GM12872 (cell line): Measurements from ENCODE around the gene ASS1.

Experiments used
- TF ChIP-seq, protein P1 (sequence below): IDR thresholded peaks from 3 replicates; pipeline ENCODE4 v1.5.1; 2011; ENCODE audit warnings: low read depth, mild to moderate bottlenecking, low read length, moderate library complexity; ENCODE audit not compliant: insufficient read depth

ASS1 gene

DNA sequence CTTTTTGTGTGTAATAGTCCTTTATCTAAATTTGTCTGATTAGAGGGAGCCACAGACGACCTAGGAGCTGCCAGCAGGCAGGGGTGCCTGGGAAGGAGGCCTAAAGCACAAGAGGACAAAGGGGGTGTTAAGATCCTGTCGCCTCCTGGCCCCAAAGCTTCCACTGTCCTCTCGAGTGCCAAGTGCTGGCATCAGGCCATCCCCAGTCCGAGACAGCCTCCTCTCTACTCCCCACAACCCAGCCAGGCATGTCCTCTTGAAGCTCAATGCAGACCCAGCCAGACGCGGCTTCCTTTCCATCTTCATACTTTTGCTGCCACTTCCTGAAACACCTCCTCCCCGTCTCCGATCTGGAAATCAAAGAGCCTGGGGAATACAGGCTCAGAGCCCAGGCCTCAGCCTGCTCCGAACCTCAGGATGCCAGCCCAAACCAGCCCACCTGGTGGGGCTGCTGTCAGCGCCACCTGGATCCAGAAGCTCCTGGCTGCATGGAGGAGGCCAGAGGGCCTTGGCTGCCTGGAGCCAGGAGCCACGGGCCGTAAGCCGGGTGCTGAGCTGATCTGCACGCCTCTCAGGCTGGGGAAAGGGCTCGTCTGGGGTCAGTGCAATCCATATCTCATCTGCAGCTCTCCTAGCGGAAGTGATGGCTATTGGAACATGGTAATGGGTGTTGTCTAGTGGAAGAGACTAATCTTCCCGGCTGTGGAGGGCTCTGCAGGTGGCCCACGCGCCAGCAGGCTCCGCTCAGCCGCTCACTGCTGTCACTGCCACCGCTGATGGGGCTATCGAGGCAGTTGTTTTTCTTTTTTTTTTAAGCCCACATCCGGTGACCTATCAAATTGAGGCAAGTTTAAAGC lies 74.4 kb downstream of the ASS1 start:
- TF ChIP-seq, protein P1, sequence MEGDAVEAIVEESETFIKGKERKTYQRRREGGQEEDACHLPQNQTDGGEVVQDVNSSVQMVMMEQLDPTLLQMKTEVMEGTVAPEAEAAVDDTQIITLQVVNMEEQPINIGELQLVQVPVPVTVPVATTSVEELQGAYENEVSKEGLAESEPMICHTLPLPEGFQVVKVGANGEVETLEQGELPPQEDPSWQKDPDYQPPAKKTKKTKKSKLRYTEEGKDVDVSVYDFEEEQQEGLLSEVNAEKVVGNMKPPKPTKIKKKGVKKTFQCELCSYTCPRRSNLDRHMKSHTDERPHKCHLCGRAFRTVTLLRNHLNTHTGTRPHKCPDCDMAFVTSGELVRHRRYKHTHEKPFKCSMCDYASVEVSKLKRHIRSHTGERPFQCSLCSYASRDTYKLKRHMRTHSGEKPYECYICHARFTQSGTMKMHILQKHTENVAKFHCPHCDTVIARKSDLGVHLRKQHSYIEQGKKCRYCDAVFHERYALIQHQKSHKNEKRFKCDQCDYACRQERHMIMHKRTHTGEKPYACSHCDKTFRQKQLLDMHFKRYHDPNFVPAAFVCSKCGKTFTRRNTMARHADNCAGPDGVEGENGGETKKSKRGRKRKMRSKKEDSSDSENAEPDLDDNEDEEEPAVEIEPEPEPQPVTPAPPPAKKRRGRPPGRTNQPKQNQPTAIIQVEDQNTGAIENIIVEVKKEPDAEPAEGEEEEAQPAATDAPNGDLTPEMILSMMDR: no peak

DNA sequence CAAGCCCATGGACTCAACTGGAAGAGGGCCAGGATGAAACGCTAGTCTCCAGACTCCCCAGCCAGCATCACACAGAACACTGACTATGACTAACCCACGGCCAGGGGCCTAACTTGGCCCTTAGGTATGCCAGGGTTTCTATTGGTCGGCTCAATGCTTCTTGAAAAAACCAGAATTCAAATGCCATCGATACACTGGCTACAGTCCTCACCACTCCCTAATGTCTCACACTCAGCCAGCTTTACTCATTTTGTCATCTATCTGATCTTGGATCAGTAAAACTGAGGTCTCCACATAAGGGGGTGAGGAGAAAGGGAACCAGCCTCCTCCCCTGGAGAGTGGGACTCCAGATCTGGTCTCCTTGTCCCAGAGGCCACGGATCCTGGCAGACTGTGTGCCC lies 75.2 kb downstream of the ASS1 start:
- TF ChIP-seq, protein P1: no peak

DNA sequence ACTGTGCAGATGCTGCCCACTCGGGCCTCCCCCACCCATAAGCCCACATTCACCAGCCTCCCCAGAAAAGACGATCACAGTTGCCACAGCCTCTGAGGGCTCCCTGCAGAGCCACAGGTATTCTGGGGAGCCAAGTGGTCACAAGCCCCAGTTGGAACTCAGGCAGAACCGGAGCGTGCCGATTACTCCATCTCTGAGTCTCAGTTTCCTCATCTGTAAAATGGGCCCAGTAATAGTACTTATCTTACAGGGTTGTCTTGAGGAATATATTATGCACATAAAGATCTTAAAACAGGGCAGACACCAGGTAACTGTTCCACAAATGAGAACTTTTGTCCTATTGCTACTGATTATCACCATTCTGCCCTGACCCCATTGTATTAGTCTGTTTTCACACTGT lies 77.0 kb downstream of the ASS1 start:
- TF ChIP-seq, protein P1: no peak

DNA sequence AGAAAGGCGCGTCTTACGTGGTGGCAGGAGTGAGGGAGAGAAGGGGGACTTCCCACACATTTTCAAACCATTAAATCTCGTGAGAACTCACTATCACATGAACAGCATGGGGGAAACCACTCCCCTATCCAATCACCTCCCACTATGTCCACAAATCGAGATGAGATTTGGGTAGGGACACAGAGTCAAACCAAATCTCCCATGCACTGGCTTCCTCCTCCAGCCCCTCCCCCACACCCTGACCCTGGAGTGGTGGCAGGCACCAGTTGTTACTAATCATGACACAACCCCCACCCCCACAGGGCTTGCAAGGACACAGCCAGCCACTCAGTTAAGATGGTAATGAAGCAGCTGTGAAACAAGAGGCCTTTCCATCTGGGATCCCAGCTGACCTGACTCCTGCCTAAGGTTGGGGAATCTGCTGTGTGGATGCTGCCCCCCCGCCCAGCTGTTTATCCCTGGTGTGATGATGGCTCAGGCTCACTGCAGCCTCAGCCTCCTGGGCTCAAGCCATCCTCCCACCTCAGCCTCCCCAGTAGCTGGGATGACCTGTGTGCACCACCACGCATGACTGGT lies 77.6 kb downstream of the ASS1 start:
- TF ChIP-seq, protein P1: no peak

DNA sequence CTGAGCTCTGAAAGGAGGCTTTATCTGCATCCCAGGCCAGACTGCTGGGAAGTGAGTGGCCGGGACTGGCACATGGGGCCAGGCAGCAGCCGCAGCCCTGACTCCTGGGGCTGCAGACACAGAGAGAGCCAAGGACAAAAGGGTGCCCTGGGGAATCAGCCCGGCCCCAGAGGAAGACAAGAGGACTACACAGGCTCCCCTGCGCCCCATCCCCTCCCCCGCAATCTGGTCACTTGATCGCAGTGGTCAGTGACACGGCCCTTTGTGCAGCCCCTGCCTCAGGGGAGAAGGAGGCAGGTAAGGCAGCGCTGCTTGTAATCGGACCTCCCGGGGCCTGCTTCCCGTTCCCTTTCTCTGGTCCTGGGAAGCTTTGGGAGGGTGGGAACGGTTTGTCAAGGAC lies 79.2 kb downstream of the ASS1 start:
- TF ChIP-seq, protein P1: no peak

DNA sequence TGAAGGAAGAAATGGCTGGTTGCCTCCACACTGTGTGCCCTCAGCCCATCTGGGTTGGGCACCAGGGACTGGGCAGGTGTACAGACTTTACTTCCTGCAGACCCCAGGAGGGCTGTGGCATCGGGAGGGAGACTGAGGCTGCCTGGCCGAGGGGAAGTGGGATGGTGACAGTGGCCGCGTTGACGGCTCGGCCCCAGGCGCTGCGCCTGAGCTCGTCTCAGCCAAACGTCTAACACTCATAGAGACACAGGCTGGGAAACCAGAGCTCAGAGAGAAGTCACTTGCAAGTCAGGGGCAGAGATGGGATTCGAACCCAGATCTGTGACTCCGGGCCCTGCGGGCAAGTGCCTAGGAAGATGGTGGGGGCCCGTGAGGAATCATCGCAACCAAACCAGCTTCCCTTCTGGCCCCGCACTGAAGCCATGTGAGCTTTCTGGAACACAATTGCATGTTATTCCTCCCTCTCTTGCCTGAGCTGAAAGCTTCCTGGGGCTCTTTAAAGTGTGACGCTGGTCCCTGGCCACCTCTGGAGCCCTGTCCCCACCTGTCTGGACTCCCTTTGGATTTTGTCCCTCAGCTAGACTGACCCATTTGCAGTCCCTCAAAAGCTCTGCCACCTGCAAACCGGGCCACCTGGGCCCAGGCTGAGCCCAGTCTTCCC lies 81.6 kb downstream of the ASS1 start:
- TF ChIP-seq, protein P1: no peak

DNA sequence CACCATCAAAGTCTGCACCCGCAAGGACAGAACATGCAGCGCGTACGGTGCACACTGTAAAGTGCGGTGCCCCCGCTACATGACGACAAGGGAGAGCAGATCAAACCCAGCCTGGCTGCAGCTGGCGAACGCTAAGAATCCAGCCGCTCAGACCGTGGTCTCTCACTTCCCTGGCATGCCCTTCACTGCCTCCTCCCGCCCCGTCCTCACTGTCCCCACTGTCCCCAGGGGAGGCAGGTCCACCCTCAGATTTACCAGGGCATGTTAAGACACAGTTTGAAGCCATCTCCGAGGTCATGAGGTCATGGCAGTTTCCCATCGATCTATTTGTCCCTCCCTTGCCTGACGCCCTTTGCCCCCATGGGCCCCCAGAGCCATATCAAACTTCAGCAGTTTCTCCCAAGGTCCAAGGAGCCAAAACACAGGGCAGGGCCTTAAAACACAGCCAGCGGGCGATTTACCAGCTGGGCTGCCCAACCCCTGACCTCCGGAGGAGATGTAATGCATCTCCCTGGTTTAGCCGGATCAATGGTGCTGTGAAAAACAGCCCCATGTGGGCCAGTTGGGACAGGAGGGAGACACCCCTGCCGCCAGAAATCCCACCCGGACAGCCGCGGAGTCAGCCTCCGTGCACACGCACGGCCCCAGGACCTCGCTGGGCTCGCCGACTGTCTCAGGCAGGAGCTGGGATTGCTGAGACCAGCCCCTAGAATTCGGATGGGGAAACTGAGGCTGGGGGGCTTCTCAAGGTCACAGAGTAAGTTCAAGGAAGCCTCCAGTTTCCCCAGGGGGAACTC lies 82.3 kb downstream of the ASS1 start:
- TF ChIP-seq, protein P1: no peak
